ENCODE measurements around the gene CERS6. TPM values are rescaled to one million over a fixed set of nuclear protein-coding genes. Genes with fewer than 3 reads are reported as not detected.

CERS6 gene
- polyA plus RNA-seq, 1 donor from 2014 or later, result 59.3 TPM

GRCh38 chr2:168565112-168565511, 109.0 kb downstream of the CERS6 start:
- H3K27ac ChIP-seq (ENCODE audit: low read length), result peak overlapping the region; percentile 62

GRCh38 chr2:168565512-168565911, 109.4 kb downstream of the CERS6 start:
- H3F3A ChIP-seq (ENCODE audit: insufficient read depth, low read length, poor library complexity, severe bottlenecking), result peaks cover 3% of the 10 kb centered on the region
- peaks cover 29% of the 10 kb centered on the region for H3K79me2 ChIP-seq (replicated peaks; ENCODE audit: insufficient read depth, low read length)
- H4K20me1 ChIP-seq (ENCODE audit: insufficient read depth), result no peaks in the 10 kb centered on the region
- no peak overlapping the region for H3K4me3 ChIP-seq (ENCODE audit: low read length)
- no peak overlapping the region for H2AFZ ChIP-seq (ENCODE audit: low read depth, low read length)
- H3K27me3 ChIP-seq (ENCODE audit: insufficient read depth, low read depth, low read length), result no peaks in the 10 kb centered on the region
- no peaks in the 10 kb centered on the region for H3K9me2 ChIP-seq (ENCODE audit: insufficient read depth, low read length)
- H3K9me3 ChIP-seq (ENCODE audit: low read length), result no peaks in the 10 kb centered on the region
- H3K27ac ChIP-seq (ENCODE audit: low read length), result peak overlapping the region; percentile 62
- peak overlapping the region; percentile 60 for H3K4me2 ChIP-seq (ENCODE audit: low read length)
- H3K9ac ChIP-seq (ENCODE audit: low read length), result no peak overlapping the region
- TF ChIP-seq CTCF (IDR thresholded peaks at IDR 0.05; ENCODE audit: poor library complexity, severe bottlenecking), result no peak
- TF ChIP-seq POLR2AphosphoS5 (IDR thresholded peaks at IDR 0.05), result peak; percentile 54
- TF ChIP-seq REST (IDR thresholded peaks at IDR 0.05; ENCODE audit: borderline replicate concordance), result peak; percentile 21
- peak; percentile 74 for TF ChIP-seq EP300 (conservative IDR thresholded peaks at IDR 0.05; ENCODE audit: poor library complexity, severe bottlenecking)
- no peaks in the 10 kb centered on the region for H3K36me3 ChIP-seq (ENCODE audit: insufficient read depth, low read length)

More at GRCh38 chr2:168565112-168565511, 109.0 kb downstream of the CERS6 start:
- no peaks in the 10 kb centered on the region for H4K20me1 ChIP-seq (ENCODE audit: insufficient read depth)
- H3K9me2 ChIP-seq (ENCODE audit: insufficient read depth, low read length), result no peaks in the 10 kb centered on the region
- TF ChIP-seq TAF1 (IDR thresholded peaks at IDR 0.05; ENCODE audit: low read depth) (no peak), EP300 (conservative IDR thresholded peaks at IDR 0.05; ENCODE audit: poor library complexity, severe bottlenecking) (no peak)
- no peaks in the 10 kb centered on the region for H3K9me3 ChIP-seq (ENCODE audit: low read length)
- no peaks in the 10 kb centered on the region for H3K27me3 ChIP-seq (ENCODE audit: insufficient read depth, low read depth, low read length)
- no peak overlapping the region for H3K4me2 ChIP-seq (ENCODE audit: low read length)
- H3K79me2 ChIP-seq (replicated peaks; ENCODE audit: insufficient read depth, low read length), result peaks cover 29% of the 10 kb centered on the region
- H2AFZ ChIP-seq (ENCODE audit: low read depth, low read length), result no peak overlapping the region
- H3K36me3 ChIP-seq (ENCODE audit: insufficient read depth, low read length), result no peaks in the 10 kb centered on the region
- H3K4me3 ChIP-seq (ENCODE audit: low read length), result no peak overlapping the region
- H3F3A ChIP-seq (ENCODE audit: insufficient read depth, low read length, poor library complexity, severe bottlenecking), result peaks cover 3% of the 10 kb centered on the region
- no peak overlapping the region for H3K9ac ChIP-seq (ENCODE audit: low read length)

- Histone ChIP-seq H3K79me2 (replicated peaks; ENCODE audit: insufficient read depth, low read length) (peaks cover 38% of the 10 kb centered on the region), H3K4me3 (ENCODE audit: low read length) (no peak overlapping the region), H3K9me3 (ENCODE audit: low read length) (no peaks in the 10 kb centered on the region), H3F3A (ENCODE audit: insufficient read depth, low read length, poor library complexity, severe bottlenecking) (peaks cover 3% of the 10 kb centered on the region), H2AFZ (ENCODE audit: low read depth, low read length) (no peak overlapping the region), H3K27me3 (ENCODE audit: insufficient read depth, low read depth, low read length) (no peaks in the 10 kb centered on the region), H3K9me2 (ENCODE audit: insufficient read depth, low read length) (no peaks in the 10 kb centered on the region), H3K9ac (ENCODE audit: low read length) (no peak overlapping the region), H3K27ac (ENCODE audit: low read length) (no peak overlapping the region), H3K36me3 (ENCODE audit: insufficient read depth, low read length) (no peaks in the 10 kb centered on the region), H3K4me2 (ENCODE audit: low read length) (no peak overlapping the region), H4K20me1 (ENCODE audit: insufficient read depth) (no peaks in the 10 kb centered on the region)
- TF ChIP-seq TAF1 (IDR thresholded peaks at IDR 0.05; ENCODE audit: low read depth) (no peak), RAD21 (conservative IDR thresholded peaks at IDR 0.05) (no peak), EZH2 (IDR thresholded peaks at IDR 0.05; ENCODE audit: borderline replicate concordance, insufficient read depth, low read length, poor library complexity, severe bottlenecking) (no peak), MXI1 (conservative IDR thresholded peaks at IDR 0.05; ENCODE audit: poor library complexity, severe bottlenecking) (no peak), POLR2AphosphoS5 (IDR thresholded peaks at IDR 0.05) (no peak), REST (IDR thresholded peaks at IDR 0.05; ENCODE audit: borderline replicate concordance) (no peak), SMC3 (conservative IDR thresholded peaks at IDR 0.05; ENCODE audit: poor library complexity) (no peak), CTCF (IDR thresholded peaks at IDR 0.05; ENCODE audit: poor library complexity, severe bottlenecking) (no peak), EP300 (conservative IDR thresholded peaks at IDR 0.05; ENCODE audit: poor library complexity, severe bottlenecking) (no peak)
Measured at GRCh38 chr2:168566974-168567665, 111.0 kb downstream of the CERS6 start.
